Stimulated activated CD8-positive, alpha-beta memory T cell treated with anti-CD3 and anti-CD28 coated beads, Interleukin-12 subunit alpha, Interleukin-12 subunit beta, amount 100 ng/mL, for 1 hour (primary cell): ENCODE results near the gene SVEP1.

Experiments
- DNase-seq: peaks from one replicate; pipeline ENCODE4 v3.0.0-alpha.2; 2020; ENCODE audit warnings: low read depth

Gene SVEP1

DNA sequence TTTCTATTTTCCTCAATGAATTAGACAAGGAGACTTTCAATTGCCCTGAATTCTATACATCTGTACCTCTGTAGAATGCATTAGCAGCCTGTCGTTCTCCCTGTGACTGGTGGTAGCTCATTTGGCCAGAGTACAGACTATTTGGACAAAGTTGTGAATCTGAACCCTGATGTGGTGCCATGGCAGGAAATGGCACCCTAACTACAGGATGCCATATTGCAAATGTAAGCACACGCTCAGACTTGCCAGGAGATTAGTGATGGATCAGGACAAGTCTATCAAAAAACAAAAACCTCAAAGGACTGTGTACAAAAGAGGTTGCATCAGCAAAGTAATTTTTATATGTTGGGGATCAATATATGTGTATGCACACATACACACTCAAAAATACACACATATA is 58.3 kb downstream of the SVEP1 start:
- no peak for DNase-seq

DNA sequence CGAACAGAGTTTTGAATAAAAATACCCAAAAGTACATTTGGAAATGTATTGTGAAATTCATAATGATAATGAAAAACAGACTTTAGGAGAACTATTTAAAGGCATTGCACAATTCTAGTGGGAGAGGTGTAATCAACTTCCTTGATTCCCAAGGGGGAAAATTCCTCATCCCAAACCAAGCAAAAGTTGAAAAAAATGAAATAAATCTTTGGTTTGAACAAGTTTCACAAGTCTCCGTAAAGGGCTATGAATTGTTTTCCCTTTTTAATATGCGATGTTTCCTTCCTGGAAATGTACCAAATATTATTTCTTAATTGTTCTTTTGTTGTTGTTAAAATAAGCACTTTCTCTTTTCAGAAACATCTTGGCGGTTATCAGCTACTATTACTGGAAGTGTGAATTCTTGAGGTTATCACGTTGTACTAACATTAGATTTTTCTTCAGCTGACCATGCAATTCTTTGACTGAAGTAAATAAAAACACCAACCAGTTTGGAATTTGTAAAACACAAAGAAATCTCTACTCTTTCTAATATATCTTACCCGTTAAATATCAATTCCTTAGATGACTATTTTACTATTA is 59.3 kb downstream of the SVEP1 start:
- no peak for DNase-seq

DNA sequence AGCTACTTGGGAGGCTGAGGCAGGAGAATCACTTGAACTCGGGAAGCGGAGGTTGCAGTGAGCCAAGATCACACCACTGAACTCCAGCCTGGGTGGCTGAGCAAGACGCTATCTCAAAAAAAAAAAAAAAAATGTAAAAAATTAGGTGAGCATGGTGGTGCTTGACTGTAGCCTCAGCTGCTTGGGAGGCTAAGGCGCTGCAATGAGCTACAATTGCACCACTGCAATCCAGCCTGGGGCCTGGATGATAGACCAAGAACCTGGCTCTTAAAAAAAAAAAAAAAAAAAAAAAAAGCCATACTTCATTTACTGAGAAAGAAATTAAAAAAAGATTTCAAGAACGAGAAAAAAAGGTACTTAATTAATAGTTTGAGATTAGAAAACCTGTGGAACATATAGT is 62.1 kb downstream of the SVEP1 start:
- no peak for DNase-seq

DNA sequence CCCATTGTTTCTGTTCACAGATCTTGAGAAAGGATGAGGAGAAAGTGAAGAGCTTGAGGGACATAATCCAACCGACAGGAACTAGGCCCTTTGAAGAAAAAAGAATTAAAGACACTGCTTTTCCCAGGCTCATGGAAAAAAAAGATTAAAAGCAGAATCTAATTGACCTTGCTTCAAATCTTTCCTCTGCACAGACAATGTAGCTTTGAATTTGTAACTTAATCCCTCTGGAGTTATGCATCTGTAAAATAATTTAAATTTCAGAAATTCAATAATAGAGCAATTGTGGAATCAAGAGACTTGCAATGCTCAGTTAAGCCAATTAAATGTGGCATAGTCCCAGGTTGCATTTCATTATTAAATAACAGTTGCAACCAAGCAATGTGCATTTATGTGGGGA is 64.6 kb downstream of the SVEP1 start:
- DNase-seq: no peak

DNA sequence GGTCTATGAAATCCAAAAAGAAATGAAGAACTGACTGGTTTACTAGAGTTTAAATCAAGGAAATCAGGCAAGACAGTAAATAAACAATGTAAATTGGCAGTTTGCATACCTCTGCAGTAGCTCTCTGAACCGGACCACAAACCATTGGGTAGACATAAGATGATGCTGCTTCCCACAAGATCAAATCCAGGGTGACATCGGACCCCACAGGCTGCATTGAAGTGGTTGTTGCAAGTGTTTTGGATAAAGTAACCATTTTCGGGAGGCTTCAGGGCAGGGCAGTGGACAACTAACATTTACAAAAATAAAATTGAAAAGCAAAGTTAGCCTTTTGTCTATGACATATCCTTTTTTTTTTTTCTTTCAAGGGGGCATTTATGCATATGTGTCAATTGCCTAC is 66.7 kb downstream of the SVEP1 start:
- no peak for DNase-seq

DNA sequence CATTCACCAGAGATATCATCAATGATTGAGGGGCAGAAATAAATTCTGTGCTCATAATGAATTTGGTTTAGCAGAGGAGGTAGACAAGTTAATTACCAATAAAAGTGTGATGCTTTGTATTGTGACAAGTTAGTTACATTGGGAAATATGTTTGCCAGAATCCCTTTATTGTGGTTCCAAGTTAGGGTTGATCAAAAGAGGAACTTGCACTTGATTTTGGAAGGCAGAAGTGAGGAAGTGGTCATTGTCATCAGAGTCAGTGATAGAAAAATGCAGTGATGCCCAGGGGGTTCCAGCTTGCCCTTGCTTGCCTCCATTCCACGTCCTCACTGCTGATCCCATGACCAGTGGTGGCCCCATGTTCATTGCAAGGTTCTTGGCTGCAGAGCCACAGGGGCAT is 69.7 kb downstream of the SVEP1 start:
- no peak for DNase-seq

DNA sequence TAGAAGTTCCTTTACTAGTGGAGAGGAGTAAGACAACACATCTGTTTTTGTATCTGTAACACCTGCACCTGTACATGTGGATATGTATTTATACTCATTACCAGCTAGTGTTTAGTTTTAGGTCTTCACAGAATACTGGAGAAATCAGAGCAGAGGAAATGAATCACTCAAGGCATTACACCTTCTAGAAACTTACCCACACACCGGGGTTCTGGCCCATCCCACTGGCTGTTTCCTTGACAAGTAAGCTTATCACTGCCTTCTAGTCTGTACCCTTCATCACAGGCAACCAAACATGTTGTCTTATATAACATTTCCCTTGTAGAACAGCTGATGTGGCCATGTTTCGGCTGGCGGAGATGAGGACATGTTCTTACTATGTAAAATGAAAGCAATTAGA is 76.7 kb downstream of the SVEP1 start:
- DNase-seq: no peak

DNA sequence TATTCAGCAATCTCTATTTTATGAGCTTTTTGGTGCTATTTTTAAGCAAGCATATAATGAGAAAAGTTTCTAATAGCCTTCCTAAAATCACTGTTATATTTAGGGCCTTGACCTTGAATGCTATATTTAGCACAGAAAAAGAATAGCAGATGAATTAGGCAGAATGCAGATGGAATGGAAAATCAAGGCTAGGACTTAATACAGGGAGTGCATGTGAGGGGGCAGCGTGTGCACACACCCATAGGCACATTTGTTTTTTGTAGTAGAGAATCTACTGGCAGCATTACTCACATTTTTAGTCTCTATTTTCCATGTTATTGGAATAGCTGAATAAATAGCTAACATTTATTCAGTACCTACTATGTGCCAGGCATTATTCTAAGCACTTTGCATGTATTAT is 79.9 kb downstream of the SVEP1 start:
- no peak for DNase-seq

DNA sequence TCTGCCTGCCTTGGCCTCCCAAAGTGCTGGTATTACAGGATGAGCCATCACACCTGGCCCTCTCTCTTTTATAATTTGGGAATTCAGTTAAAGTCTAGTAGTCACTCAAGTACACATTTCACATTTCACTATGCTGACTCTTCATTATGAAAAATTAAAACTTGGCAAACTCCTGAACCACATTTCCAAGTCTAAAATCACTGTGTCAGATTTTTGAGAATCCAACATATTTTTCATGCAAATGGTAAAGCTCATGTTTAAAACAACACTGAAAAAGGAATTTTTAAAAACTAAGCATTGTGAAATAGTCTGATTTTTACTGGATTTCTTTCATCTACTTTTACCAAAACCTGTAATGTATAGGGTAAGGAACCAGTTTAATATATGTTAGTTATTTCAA is 92.3 kb downstream of the SVEP1 start:
- no peak for DNase-seq

DNA sequence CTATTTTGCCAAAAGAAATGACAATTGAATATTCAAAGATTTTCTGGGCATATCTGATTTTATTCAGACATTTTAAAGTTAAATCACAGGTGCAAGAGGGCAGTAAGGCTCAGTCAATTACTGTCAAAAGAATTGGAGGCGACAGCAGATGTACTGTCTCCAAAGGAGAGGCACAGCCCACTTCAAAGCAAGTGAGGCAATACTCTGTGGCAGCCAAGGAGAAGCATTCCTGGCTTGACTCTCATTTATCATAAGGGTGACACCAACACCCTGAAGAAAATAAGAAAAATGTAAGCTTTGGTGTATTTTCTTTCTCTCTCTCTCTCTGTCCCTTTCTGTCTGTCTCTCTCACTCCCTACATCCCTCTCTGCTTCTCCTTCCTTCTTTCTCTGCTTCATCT is 93.3 kb downstream of the SVEP1 start:
- DNase-seq: no peak

DNA sequence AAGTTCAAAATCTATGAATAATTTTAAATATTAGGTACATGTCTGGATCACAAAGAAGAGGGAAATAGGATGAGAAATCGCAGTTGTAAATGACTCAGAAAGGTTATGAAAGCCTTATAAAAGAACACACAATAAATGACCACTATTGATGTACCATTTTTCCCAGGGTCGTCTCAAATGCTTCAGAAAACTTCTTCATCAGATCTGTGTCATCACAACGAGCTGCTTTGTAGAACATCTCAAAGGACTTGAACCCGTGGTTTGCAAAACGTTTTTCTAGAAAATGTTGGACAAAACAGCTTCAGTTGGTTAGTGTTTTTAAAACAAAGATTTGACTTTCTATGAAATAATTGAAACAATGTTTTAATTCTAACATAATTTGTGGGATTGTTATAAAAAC is 100.1 kb downstream of the SVEP1 start:
- no peak for DNase-seq

DNA sequence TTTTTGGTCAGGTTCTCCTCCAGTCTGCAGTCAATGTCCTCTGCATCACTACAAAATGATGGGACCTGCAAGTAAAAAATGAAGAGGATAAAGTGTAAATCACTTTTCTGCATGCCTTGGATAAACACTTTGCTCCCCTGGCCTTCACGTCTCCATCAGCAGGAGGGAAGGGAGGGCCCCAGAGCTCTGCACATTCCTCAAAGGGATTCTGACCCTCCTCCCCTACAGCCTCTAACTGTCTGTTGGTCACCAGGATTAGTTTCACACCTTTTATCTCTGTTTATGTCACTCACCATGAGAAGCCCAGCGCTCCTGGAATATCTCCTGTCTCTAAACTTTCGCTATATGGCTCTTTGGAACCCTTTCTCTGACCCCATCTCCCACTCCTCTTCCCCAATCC is 103.3 kb downstream of the SVEP1 start:
- no peak for DNase-seq

DNA sequence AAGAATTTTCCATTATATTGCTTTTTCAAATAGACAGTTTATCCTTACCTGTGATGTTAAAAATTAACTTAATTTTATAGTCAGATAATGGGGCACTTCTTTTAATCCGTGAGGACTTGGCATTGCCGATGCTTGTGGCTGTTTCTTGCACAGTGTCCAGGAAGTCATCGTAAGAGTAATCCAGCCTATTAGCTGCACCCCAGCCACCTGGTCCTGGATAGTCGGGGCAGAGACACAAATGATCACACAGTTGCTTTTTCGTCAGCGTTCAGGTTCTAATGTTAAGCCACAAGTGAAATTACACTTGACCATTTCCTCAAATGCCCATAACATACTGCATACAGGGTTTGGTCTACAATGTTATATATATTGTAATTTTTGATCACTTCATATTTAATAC is 107.4 kb downstream of the SVEP1 start:
- no peak for DNase-seq

DNA sequence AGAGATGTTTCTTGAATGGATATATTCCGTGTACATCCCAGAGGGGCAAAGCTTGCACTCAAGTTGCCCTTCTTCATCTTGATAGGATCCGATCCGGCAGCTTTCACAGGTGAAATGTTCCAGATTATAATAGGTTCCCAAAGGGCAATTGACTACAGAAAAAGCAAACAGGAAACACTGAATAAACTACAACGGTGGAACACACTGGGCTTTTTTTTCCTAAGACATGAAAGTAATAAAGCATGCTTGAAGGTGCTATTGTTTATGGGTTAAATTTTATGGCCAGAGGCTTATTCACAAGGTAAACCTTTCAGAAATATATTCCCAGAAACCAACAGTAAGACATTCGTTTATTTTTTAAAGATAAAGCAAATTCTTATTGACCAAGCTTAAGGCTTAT is 110.6 kb downstream of the SVEP1 start:
- DNase-seq: no peak

DNA sequence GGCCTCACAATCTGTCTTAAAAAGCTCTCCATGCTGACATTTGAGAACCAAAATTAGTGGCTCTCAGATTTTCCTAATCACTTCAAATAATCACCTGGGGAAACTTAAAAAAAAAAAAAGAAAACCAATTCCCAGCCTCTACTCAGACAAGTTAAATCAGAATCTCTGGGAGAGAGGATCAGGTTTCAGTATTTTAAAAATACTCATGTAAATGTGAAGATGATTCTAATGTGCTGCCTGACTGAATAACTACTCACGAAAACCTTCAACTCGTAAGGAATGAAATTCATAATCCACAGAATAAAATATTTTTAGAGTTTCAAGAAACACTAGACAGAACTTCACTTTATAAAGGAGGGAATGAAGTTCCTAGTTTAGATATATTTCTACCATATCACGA is 114.4 kb downstream of the SVEP1 start:
- no peak for DNase-seq

DNA sequence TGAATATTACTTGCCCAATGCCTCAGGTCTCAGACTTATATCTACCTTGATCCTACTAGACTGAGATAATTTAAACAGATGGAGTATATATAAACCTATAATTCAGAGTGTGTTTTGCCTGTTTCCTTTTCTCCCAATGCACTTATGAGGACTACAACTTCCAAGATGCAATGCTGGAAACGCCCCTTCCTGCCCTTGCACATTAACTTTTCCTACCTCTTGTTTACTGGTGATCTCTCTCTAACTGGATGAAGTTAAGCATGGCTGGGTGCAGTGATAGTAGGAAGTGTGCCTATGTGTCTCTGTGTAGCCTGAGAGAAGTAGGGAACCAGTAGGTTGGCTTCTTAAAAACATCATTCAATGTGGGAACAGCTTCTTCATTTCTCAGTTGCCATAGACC is 115.2 kb downstream of the SVEP1 start:
- DNase-seq: no peak

DNA sequence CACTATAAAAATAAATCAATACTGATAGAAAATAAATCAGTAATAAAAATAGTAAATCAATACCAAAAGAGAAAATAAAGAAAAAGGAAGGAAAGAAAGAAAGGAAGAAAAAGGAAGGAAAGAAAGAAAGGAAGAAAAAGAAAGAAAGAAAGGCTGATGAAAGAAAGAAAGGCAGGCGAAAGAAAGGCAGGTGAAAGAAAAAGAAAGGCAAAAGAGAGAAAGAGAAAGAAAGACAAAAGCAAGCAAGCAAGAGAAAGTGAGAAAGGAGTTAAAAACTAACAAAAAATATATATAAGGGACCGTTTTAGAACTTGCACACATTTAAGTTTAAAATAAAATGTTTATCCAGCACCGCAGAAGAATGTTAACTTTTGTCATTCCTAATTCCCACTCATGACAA is 116.0 kb downstream of the SVEP1 start:
- no peak for DNase-seq

DNA sequence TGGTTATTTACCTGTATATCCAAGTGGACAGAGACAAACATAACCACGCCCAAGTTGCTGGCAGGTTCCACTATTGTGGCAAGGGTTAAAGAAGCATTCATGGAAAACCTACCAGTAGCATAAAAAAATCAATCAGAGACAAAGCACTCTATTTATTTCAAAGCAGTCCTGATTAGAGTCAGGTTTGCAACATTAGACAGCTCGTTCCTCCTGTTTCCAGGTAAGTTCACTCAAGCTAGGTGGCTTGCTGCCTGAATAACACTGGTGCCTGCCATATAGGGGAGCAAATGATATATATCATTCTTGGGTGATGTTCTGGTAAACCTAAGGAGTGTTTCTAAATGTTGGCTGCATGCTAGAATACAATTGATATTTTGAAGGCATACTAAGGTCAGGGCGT is 122.3 kb downstream of the SVEP1 start:
- DNase-seq: no peak

DNA sequence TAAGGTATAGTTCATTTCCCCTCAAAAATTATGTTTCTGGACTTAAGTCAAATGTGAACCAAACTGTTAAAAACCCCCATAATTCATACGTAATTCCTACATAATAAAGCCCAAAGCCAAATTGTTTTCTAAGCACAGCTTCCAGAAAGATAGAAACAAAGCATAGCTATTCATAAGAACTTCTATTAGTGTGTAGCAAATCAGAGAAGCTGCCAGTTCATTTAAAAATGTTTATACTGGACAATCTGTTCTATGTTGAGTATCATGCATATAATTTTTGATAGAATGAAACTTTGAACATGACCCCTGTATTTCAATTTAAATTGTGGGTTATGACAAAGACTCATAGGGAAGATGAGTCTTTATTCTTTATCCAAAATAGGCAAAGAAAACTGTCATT is 122.9 kb downstream of the SVEP1 start:
- no peak for DNase-seq

DNA sequence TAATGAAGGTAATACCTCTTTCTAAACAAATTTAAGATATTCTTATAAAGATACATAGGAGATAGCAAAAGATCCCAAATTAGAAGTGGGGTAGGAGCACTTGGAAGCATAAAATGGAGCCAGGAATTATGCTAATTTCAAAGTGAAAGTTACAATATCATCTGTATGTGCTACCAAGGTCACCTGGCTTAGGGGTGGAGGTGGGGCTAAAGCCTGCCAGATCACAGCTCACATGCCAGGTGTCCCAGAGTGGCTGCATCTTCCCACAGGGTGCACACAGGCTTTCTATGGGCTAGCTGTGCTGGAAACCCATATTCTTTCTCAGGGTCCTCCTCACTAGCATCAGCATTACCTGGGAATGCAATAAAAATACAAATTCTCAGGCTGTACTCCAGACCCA is 123.7 kb downstream of the SVEP1 start:
- DNase-seq: no peak

DNA sequence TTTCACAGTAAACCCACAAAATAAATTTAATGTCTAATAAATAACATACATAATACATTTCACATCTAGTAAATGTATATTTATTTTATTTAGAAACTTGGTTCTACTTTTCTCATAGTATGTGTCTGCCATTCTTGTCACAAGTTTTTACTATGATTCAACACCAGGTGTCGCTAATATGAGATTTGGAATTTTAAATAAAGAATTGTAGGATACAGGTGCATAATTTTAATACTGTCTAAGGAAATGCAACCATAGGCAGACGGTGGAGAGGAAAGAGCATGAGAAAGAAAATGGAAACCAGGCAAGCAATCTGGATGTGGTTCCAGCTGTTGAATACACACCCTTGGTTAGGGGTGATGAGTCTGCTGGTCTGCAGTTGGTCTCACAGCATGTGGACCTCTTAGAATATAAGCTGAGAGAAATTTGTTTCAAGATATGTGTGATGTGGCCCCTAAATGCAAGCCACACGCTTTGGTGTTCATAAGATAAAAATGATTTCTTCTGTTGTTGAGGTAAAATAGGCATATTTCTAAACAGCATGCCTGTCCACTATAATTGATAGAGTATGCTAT is 127.2 kb downstream of the SVEP1 start:
- no peak for DNase-seq

DNA sequence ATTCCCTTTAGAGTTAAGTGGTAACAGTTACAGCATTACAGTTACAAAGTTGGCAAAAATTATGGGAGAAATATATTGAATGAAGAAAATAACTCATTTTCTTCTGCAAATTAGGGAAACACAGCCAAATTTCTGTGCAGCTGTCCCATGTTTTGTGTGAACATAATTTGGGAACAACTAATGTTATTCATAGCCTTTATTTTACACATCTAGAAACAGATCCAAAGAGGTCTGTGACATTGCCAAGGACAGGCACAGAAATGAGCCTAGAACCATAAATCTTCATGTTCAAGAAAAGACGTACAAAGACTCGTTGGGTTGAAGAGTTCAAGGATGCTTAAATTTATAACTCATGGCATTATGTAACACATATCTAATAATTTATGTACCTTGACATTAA is 127.8 kb downstream of the SVEP1 start:
- DNase-seq: no peak

DNA sequence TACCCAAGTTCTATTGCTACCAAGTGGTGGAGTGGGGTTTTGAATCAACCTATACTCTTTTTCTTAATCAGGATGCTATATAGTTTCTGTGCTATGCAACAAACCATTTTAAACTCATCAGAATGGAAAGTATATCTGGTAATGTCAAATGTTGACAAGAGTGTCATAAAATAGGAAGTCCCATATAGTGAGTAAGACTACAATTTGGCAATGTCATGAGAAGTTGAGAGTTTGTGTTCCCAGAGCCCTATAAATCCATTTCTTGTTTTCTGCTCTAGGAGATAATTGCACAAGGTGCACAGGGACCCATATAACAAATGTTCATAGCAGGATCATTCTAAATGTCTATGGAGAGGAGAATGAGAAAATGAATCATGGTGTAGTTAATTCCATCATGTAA is 132.1 kb downstream of the SVEP1 start:
- DNase-seq: no peak

DNA sequence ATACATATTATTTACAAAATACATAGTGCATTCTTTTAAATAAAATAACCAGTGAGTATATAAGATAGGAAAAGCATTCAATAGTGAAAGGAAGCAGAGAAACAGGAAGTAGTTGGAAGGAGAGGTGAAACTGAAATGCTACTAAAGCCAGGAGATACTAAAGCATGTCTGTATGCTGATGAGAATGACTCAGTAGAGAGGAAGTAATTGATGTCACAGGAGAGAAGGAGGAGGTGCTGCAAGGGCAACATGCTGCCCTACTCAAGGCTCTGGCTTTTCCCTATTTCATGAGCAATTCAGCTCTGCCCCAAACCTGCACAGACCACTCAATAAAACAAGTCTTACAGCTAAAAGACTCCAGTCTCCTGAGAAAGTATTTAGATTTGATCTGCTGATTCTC is 133.4 kb downstream of the SVEP1 start:
- DNase-seq: no peak

DNA sequence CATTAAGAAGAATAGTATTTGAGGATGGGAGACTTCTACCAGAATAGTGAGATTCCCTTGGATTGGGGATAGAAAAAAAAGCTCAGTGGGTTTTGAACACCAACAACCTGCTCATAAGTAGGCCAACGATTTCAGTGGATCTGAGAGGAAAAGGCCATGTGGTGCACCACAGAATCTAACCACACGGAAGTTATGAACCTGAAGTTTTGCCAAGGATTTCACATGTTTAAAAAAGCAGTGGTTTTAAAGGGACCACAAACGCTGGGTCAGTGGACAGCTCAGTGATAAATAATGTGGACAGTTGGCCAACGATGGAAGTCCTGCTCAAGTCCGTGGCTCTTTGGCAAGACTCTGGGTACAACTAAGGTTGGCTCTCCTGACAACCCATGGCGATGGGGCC is 134.6 kb downstream of the SVEP1 start:
- DNase-seq: no peak
